ENCODE data around the gene ACBD6.

DNA sequence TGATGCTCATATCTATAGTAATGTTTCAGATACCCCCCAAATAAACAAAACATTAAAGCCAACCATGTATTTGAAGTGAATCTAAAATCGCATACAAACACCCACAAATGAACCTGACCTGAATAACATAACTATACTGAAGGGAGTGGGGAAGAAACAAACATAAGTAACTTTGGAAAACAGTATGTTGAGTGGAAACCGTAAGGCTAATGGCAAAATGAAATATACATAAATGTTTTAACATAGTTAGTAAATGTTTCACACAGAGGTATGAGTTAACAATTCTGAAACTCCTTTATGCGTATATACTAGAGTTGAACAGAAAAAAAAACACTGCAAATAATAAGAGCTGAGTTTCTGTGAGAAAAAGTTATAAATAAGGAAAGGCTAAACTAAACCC lies 125.6 kb downstream of the ACBD6 start:
- TF ChIP-seq, protein P1, sequence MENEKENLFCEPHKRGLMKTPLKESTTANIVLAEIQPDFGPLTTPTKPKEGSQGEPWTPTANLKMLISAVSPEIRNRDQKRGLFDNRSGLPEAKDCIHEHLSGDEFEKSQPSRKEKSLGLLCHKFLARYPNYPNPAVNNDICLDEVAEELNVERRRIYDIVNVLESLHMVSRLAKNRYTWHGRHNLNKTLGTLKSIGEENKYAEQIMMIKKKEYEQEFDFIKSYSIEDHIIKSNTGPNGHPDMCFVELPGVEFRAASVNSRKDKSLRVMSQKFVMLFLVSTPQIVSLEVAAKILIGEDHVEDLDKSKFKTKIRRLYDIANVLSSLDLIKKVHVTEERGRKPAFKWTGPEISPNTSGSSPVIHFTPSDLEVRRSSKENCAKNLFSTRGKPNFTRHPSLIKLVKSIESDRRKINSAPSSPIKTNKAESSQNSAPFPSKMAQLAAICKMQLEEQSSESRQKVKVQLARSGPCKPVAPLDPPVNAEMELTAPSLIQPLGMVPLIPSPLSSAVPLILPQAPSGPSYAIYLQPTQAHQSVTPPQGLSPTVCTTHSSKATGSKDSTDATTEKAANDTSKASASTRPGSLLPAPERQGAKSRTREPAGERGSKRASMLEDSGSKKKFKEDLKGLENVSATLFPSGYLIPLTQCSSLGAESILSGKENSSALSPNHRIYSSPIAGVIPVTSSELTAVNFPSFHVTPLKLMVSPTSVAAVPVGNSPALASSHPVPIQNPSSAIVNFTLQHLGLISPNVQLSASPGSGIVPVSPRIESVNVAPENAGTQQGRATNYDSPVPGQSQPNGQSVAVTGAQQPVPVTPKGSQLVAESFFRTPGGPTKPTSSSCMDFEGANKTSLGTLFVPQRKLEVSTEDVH (IDR thresholded peaks at IDR 0.05; ENCODE audit: low read depth, partially characterized antibody): no peak
- TF ChIP-seq, protein P2, sequence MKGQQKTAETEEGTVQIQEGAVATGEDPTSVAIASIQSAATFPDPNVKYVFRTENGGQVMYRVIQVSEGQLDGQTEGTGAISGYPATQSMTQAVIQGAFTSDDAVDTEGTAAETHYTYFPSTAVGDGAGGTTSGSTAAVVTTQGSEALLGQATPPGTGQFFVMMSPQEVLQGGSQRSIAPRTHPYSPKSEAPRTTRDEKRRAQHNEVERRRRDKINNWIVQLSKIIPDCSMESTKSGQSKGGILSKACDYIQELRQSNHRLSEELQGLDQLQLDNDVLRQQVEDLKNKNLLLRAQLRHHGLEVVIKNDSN (IDR thresholded peaks at IDR 0.05; ENCODE audit: borderline replicate concordance, extremely low read length, insufficient read depth, low read depth, low read length): no peak
- TF ChIP-seq POLR2AphosphoS5 (IDR thresholded peaks at IDR 0.05; ENCODE audit: low read length): no peak
- no peak for TF ChIP-seq ATF3 (IDR thresholded peaks at IDR 0.05; ENCODE audit: borderline replicate concordance, extremely low read depth, low read depth, low read length)
- TF ChIP-seq PAX5 (IDR thresholded peaks at IDR 0.05; ENCODE audit: borderline replicate concordance, low read depth, low read length): no peak
- TF ChIP-seq MYC (IDR thresholded peaks at IDR 0.05; ENCODE audit: insufficient read depth, insufficient read length, insufficient replicate concordance, low read length, severe bottlenecking): no peak
- TF ChIP-seq NRF1 (conservative IDR thresholded peaks at IDR 0.05; ENCODE audit: low read depth, low read length): no peak
- TF ChIP-seq BACH1 (IDR thresholded peaks at IDR 0.05; ENCODE audit: borderline replicate concordance): no peak
- no peak for TF ChIP-seq HDAC2 (IDR thresholded peaks at IDR 0.05)

All from GM12878 (cell line).